Choroid plexus epithelial cell (primary cell): Measurements from ENCODE around the gene KIF2C.
"Not testable (repeated sequence)": the region's sequence is repeated elsewhere in the genome, so short reads cannot be mapped to it uniquely, and the experiment has no call there.

Experiments
- DNase-seq: peaks from one replicate; pipeline ENCODE4 v3.0.0-alpha.2; 2010; ENCODE audit warnings: low read depth
- H3K4me3 ChIP-seq: 2 replicates; pipeline ENCODE4 v1.5.1; 2011; ENCODE audit warnings: low read depth, mild to moderate bottlenecking, control low read depth, low read length, moderate library complexity
- TF ChIP-seq, protein P1 (sequence below): conservative IDR thresholded peaks from 2 replicates; pipeline ENCODE4 v1.5.1; 2011; ENCODE audit warnings: low read depth, mild to moderate bottlenecking, control low read depth, inconsistent platforms, low read length, moderate library complexity

The KIF2C gene

GRCh38 chr1:44696789-44697345, 42.8 kb upstream of the KIF2C start:
- no peak for DNase-seq
- TF ChIP-seq, protein P1, sequence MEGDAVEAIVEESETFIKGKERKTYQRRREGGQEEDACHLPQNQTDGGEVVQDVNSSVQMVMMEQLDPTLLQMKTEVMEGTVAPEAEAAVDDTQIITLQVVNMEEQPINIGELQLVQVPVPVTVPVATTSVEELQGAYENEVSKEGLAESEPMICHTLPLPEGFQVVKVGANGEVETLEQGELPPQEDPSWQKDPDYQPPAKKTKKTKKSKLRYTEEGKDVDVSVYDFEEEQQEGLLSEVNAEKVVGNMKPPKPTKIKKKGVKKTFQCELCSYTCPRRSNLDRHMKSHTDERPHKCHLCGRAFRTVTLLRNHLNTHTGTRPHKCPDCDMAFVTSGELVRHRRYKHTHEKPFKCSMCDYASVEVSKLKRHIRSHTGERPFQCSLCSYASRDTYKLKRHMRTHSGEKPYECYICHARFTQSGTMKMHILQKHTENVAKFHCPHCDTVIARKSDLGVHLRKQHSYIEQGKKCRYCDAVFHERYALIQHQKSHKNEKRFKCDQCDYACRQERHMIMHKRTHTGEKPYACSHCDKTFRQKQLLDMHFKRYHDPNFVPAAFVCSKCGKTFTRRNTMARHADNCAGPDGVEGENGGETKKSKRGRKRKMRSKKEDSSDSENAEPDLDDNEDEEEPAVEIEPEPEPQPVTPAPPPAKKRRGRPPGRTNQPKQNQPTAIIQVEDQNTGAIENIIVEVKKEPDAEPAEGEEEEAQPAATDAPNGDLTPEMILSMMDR = no peak

DNA sequence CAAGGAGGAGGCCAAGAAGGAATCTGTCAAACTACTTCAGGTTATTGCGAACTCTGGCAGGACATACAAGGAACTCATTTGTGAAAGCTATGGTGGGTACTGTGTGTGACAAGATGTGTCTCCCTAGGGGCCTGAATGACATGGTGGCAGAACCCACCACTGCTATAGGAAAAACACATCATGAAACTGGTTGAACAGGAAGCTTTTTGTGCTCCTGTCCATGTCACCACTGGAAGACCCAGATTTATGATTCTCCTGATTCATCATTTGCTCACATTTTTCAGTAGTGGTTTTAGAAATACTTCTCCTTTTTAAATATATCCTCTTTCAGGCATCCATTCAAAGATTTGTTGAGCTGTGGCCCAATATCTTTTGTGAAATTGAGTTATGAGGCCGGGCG, 41.5 kb upstream of the KIF2C start:
- TF ChIP-seq, protein P1 = no peak
- H3K4me3 ChIP-seq = no peak overlapping the region
- no peak for DNase-seq

More at GRCh38 chr1:44696789-44697345, 42.8 kb upstream of the KIF2C start:
- no peak overlapping the region for H3K4me3 ChIP-seq

GRCh38 chr1:44699375-44699774, 40.3 kb upstream of the KIF2C start:
- not testable (repeated sequence) for DNase-seq, H3K4me3 ChIP-seq

GRCh38 chr1:44700573-44700972, 39.1 kb upstream of the KIF2C start:
- no peak overlapping the region for H3K4me3 ChIP-seq
- TF ChIP-seq, protein P1 = no peak
- DNase-seq = no peak

DNA sequence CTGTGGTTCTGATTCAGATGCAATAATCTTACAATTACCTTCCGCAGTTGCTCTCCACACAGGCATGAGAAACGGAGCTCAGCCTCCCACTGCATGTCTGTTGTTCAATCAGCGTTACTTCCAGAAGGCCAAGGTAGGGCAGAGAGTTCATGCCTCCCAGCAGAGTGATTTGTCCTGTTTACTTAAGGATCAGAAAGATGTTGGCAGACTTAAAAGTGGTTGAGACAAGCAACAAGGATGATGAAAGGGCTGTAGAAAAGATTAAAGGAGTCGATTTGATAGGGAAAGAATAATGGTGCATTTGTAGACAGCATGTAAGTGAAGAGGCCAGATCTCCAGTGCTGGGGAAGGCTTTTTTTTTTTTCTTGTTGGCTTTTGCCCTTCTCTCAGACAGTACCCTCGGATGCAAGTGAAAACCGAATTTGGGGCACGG, 38.5 kb upstream of the KIF2C start:
- TF ChIP-seq, protein P1 = no peak
- DNase-seq = no peak

GRCh38 chr1:44705470-44705869, 34.2 kb upstream of the KIF2C start:
- no peak for DNase-seq
- TF ChIP-seq, protein P1 = no peak
- H3K4me3 ChIP-seq = no peak overlapping the region

More for the DNA sequence above, 38.5 kb upstream of the KIF2C start:
- H3K4me3 ChIP-seq = no peak overlapping the region

GRCh38 chr1:44705938-44706337, 33.7 kb upstream of the KIF2C start:
- DNase-seq = no peak

More at GRCh38 chr1:44705938-44706337, 33.7 kb upstream of the KIF2C start:
- TF ChIP-seq, protein P1 = no peak
- H3K4me3 ChIP-seq = no peak overlapping the region
